GM12878 (cell line): ENCODE measurements around the gene NKX6-1. TPM values are rescaled to one million over a fixed set of nuclear protein-coding genes. Genes with fewer than 3 reads are reported as not detected.

ENCODE experiments used
- ASH2L ChIP-seq: fragments of 300-600, 200-600 bp; sonication (generic); IDR thresholded peaks from 2 replicates; pipeline ENCODE4 v1.6.1; 2017; ENCODE audit warnings: low read depth, mild to moderate bottlenecking, borderline replicate concordance
- BCL11A ChIP-seq: IDR thresholded peaks from 2 replicates; pipeline ENCODE4 v1.6.1; 2011; ENCODE audit warnings: low read depth, low read length
- BHLHE40 ChIP-seq, 2 experiments: fragments of 450-650 bp in 1 of 2; IDR thresholded peaks; 2 replicates each; pipeline ENCODE4 v1.6.1; 2011 to 2017; ENCODE audit warnings: low read depth in 2 of 2, borderline replicate concordance in 1 of 2, improper control_type of control experiment in 1 of 2, low read length in 1 of 2, mild to moderate bottlenecking in 1 of 2
- CBX3 ChIP-seq: fragments of 200-600 bp; sonication (generic); IDR thresholded peaks from 2 replicates; pipeline ENCODE4 v1.6.1; 2016; ENCODE audit warnings: low read depth, borderline replicate concordance
- HDGF ChIP-seq: fragments of 450-650 bp; IDR thresholded peaks from 2 replicates; pipeline ENCODE4 v1.6.1; 2016; ENCODE audit warnings: antibody characterized with exemption
- MEF2A ChIP-seq: IDR thresholded peaks from 2 replicates; pipeline ENCODE4 v1.6.1; 2011; ENCODE audit warnings: low read depth, mild to moderate bottlenecking, low read length, moderate library complexity; ENCODE audit not compliant: insufficient read depth
- NFYA ChIP-seq: IDR thresholded peaks from 2 replicates; pipeline ENCODE4 v1.6.1; 2011; ENCODE audit warnings: low read depth, mild to moderate bottlenecking, low read length, improper control_type of control experiment, borderline replicate concordance
- NFYB ChIP-seq: IDR thresholded peaks from 2 replicates; pipeline ENCODE4 v1.6.1; 2011; ENCODE audit warnings: low read depth, mild to moderate bottlenecking, low read length, improper control_type of control experiment, moderate library complexity; ENCODE audit not compliant: insufficient read depth
- PAX8 ChIP-seq: fragments of 450-650 bp; IDR thresholded peaks from 2 replicates; pipeline ENCODE4 v1.6.1; 2017; ENCODE audit warnings: mild to moderate bottlenecking, moderate library complexity
- PML ChIP-seq: IDR thresholded peaks from 2 replicates; pipeline ENCODE4 v1.6.1; 2012; ENCODE audit warnings: low read length, inconsistent platforms
- POLR2A ChIP-seq: IDR thresholded peaks from 2 replicates; pipeline ENCODE4 v1.6.1; 2011; ENCODE audit warnings: low read depth, mild to moderate bottlenecking, low read length
- RCOR1 ChIP-seq: conservative IDR thresholded peaks from 2 replicates; pipeline ENCODE4 v1.6.1; 2012; ENCODE audit warnings: low read depth, low read length, improper control_type of control experiment
- ZBED1 ChIP-seq: IDR thresholded peaks from 2 replicates; pipeline ENCODE4 v1.6.1; 2016; ENCODE audit warnings: borderline replicate concordance
- ZNF592 ChIP-seq: fragments of 450-650 bp; IDR thresholded peaks from 2 replicates; pipeline ENCODE4 v1.6.1; 2017; ENCODE audit warnings: mild to moderate bottlenecking, moderate library complexity
- polyA plus RNA-seq, 11 experiments: library from polyadenylated mRNA; depleted of rRNA in 4 of 11; unstranded in 6 of 11; stranded (reverse) in 5 of 11; fragments of >200 nt; fragmentation: Nextera tagmentation in 4 of 11; fragmentation: Illumina TruSeq in 1 of 11; extraction: Ambion mirVana in 4 of 11; extraction: Trizol in 1 of 11; gene quantifications; 1 replicate in 1 of 11; 2 replicates in 10 of 11; pipeline versions ENCODE4 v1.2.1 to v1.2.3, GENCODE V29; 2011 to 2016; ENCODE audit warnings: inconsistent platforms in 2 of 11, missing spikeins in 2 of 11, low read depth in 1 of 11
- total RNA-seq, 4 experiments: library from RNA; depleted of rRNA in 3 of 4; stranded (reverse); fragments of >200 nt in 3 of 4; fragmentation: Illumina TruSeq in 1 of 4; extraction: Trizol in 1 of 4; gene quantifications; 2 replicates each; pipeline versions ENCODE4 v1.2.1 to v1.2.3, GENCODE V29; 2013 to 2021
- TF ChIP-seq, protein P1 (sequence below): fragments of 150-350 bp; IDR thresholded peaks from 2 replicates; pipeline ENCODE4 v1.6.1; 2016; ENCODE audit warnings: low read depth, low read length
- TF ChIP-seq, protein P2 (sequence below): fragments of 450-650 bp; IDR thresholded peaks from 2 replicates; pipeline ENCODE4 v1.6.1; 2017; ENCODE audit warnings: borderline replicate concordance
- TF ChIP-seq, protein P3 (sequence below): fragments of 450-650 bp; formaldehyde crosslinking; IDR thresholded peaks from 2 replicates; pipeline ENCODE4 v1.4.0; 2020; ENCODE audit warnings: mild to moderate bottlenecking, moderate library complexity

Gene NKX6-1
- total and polyA plus RNA-seq, 10 of the 15 experiments (the other 5 are each of a cell fraction or from before 2014, with no cell fraction given) = not detected

- TF ChIP-seq ZNF592 (no peak), BCL11A (no peak), NFYB (no peak), BHLHE40 (IDR thresholded peaks at IDR 0.05; ENCODE audit: borderline replicate concordance in 1 of 2, low read depth in 2 of 2, low read length in 1 of 2) (no peak), PAX8 (no peak), ZBED1 (no peak), PML (no peak), RCOR1 (no peak), NFYA (no peak), MEF2A (no peak), CBX3 (no peak), POLR2A (no peak), ASH2L (no peak), HDGF (no peak)
- TF ChIP-seq, protein P1, sequence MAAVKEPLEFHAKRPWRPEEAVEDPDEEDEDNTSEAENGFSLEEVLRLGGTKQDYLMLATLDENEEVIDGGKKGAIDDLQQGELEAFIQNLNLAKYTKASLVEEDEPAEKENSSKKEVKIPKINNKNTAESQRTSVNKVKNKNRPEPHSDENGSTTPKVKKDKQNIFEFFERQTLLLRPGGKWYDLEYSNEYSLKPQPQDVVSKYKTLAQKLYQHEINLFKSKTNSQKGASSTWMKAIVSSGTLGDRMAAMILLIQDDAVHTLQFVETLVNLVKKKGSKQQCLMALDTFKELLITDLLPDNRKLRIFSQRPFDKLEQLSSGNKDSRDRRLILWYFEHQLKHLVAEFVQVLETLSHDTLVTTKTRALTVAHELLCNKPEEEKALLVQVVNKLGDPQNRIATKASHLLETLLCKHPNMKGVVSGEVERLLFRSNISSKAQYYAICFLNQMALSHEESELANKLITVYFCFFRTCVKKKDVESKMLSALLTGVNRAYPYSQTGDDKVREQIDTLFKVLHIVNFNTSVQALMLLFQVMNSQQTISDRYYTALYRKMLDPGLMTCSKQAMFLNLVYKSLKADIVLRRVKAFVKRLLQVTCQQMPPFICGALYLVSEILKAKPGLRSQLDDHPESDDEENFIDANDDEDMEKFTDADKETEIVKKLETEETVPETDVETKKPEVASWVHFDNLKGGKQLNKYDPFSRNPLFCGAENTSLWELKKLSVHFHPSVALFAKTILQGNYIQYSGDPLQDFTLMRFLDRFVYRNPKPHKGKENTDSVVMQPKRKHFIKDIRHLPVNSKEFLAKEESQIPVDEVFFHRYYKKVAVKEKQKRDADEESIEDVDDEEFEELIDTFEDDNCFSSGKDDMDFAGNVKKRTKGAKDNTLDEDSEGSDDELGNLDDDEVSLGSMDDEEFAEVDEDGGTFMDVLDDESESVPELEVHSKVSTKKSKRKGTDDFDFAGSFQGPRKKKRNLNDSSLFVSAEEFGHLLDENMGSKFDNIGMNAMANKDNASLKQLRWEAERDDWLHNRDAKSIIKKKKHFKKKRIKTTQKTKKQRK = no peak
- TF ChIP-seq, protein P2, sequence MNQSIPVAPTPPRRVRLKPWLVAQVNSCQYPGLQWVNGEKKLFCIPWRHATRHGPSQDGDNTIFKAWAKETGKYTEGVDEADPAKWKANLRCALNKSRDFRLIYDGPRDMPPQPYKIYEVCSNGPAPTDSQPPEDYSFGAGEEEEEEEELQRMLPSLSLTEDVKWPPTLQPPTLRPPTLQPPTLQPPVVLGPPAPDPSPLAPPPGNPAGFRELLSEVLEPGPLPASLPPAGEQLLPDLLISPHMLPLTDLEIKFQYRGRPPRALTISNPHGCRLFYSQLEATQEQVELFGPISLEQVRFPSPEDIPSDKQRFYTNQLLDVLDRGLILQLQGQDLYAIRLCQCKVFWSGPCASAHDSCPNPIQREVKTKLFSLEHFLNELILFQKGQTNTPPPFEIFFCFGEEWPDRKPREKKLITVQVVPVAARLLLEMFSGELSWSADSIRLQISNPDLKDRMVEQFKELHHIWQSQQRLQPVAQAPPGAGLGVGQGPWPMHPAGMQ = no peak
- TF ChIP-seq, protein P3, sequence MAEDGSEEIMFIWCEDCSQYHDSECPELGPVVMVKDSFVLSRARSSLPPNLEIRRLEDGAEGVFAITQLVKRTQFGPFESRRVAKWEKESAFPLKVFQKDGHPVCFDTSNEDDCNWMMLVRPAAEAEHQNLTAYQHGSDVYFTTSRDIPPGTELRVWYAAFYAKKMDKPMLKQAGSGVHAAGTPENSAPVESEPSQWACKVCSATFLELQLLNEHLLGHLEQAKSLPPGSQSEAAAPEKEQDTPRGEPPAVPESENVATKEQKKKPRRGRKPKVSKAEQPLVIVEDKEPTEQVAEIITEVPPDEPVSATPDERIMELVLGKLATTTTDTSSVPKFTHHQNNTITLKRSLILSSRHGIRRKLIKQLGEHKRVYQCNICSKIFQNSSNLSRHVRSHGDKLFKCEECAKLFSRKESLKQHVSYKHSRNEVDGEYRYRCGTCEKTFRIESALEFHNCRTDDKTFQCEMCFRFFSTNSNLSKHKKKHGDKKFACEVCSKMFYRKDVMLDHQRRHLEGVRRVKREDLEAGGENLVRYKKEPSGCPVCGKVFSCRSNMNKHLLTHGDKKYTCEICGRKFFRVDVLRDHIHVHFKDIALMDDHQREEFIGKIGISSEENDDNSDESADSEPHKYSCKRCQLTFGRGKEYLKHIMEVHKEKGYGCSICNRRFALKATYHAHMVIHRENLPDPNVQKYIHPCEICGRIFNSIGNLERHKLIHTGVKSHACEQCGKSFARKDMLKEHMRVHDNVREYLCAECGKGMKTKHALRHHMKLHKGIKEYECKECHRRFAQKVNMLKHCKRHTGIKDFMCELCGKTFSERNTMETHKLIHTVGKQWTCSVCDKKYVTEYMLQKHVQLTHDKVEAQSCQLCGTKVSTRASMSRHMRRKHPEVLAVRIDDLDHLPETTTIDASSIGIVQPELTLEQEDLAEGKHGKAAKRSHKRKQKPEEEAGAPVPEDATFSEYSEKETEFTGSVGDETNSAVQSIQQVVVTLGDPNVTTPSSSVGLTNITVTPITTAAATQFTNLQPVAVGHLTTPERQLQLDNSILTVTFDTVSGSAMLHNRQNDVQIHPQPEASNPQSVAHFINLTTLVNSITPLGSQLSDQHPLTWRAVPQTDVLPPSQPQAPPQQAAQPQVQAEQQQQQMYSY (CRISPR knock-in tag) = no peak
- TF ChIP-seq, all 136 proteins: peak for 0
Measured at GRCh38 chr4:84456157-84456556, 42.9 kb downstream of the NKX6-1 start (continued).
